Thymus (tissue), 14 donors: ENCODE data around the gene ZNF232. TPM values are rescaled to one million over a fixed set of nuclear protein-coding genes. Genes with fewer than 3 reads are reported as not detected.
"Not testable (repeated sequence)": the region's sequence is repeated elsewhere in the genome, so short reads cannot be mapped to it uniquely, and the experiment has no call there.

Experiments used
- DNase-seq, 9 donors: peaks; one replicate each; pipeline ENCODE4 v3.0.0-alpha.2; 2013; ENCODE audit warnings: low spot score in 9 of 9, low read depth in 6 of 9, missing footprints in 1 of 9
- H3K27ac ChIP-seq, 2 donors: one replicate each; pipeline ENCODE4 v1.5.1; 2013; ENCODE audit warnings: control low read depth in 1 of 2, low read depth in 1 of 2, low read length in 1 of 2, mild to moderate bottlenecking in 1 of 2, moderate library complexity in 1 of 2
- H3K27me3 ChIP-seq, 2 donors: one replicate each; pipeline ENCODE4 v1.5.1; 2013; ENCODE audit warnings: low read length in 1 of 2; ENCODE audit not compliant: control insufficient read depth in 2 of 2, insufficient read depth in 1 of 2
- H3K36me3 ChIP-seq, 2 donors: one replicate each; pipeline ENCODE4 v1.5.1; 2013; ENCODE audit warnings: low read length in 1 of 2, mild to moderate bottlenecking in 1 of 2, moderate library complexity in 1 of 2; ENCODE audit not compliant: control insufficient read depth in 2 of 2, insufficient read depth in 2 of 2
- H3K4me1 ChIP-seq, 2 donors: one replicate each; pipeline ENCODE4 v1.5.1; 2013; ENCODE audit warnings: low read length in 2 of 2; ENCODE audit not compliant: control insufficient read depth in 2 of 2, insufficient read depth in 2 of 2
- H3K4me3 ChIP-seq, 2 donors: one replicate each; pipeline ENCODE4 v1.5.1; 2013; ENCODE audit warnings: low read length in 2 of 2, control low read depth in 1 of 2, mild to moderate bottlenecking in 1 of 2
- H3K9me3 ChIP-seq, 2 donors: one replicate each; pipeline ENCODE4 v1.5.1; 2013; ENCODE audit warnings: low read length in 1 of 2, mild to moderate bottlenecking in 1 of 2; ENCODE audit not compliant: control insufficient read depth in 2 of 2, insufficient read depth in 1 of 2
- WGBS: extraction: QIAGEN DNeasy Blood & Tissue Kit; methylation state at CpG from one replicate; pipeline ENCODE4 v1.1.7; 2013; 5-methylcytosine and 5-hydroxymethylcytosine counted together
- long read RNA-seq, 10 donors: transcript quantifications; one replicate each; lab custom pipeline, GENCODE V29; 2026
- polyA plus RNA-seq: library from polyadenylated mRNA; stranded (reverse); fragments of 200-250 nt; gene quantifications from one replicate; pipeline ENCODE4 v1.2.3, GENCODE V29; 2013
- total RNA-seq: library from RNA; stranded (reverse); fragments of 120-200 nt; gene quantifications from one replicate; pipeline ENCODE4 v1.2.4, GENCODE V29; 2013
- donor health status: healthy.

ZNF232 gene
- total RNA-seq (9.5 TPM), polyA plus RNA-seq (9.9 TPM)
- long read RNA-seq, donor 1 = 0 reads
- long read RNA-seq, donor 2 = 0 reads
- long read RNA-seq, donor 3, partial matches to known transcripts = 52 of 52 reads
- long read RNA-seq, donor 3, other reads (novel, unspliced or antisense) = 0 of 52 reads
- long read RNA-seq, donor 4, partial matches to known transcripts = 38 of 38 reads
- long read RNA-seq, donor 4, other reads (novel, unspliced or antisense) = 0 of 38 reads
- long read RNA-seq, donor 5, partial matches to known transcripts = 52 of 53 reads
- long read RNA-seq, donor 5, other reads (novel, unspliced or antisense) = 0 of 53 reads
- long read RNA-seq, donor 6, partial matches to known transcripts = 19 of 28 reads
- long read RNA-seq, donor 6, other reads (novel, unspliced or antisense) = 9 of 28 reads
- long read RNA-seq, donor 7, partial matches to known transcripts = 37 of 38 reads
- long read RNA-seq, donor 7, other reads (novel, unspliced or antisense) = 0 of 38 reads
- long read RNA-seq, donor 8, partial matches to known transcripts = 0 of 1 reads
- long read RNA-seq, donor 8, other reads (novel, unspliced or antisense) = 0 of 1 reads
- long read RNA-seq, donor 9, partial matches to known transcripts = 14 of 22 reads
- long read RNA-seq, donor 9, other reads (novel, unspliced or antisense) = 7 of 22 reads
- long read RNA-seq, donor 10, partial matches to known transcripts = 13 of 20 reads
- long read RNA-seq, donor 10, other reads (novel, unspliced or antisense) = 7 of 20 reads

- H3K36me3 ChIP-seq = peaks cover 7 to 13% of the 10 kb centered on the region in 2 donors
- peaks cover 13 to 25% of the 10 kb centered on the region in 2 donors for H3K27me3 ChIP-seq
- under 1% methylated on average over 69 of the region's 69 CpGs for WGBS
- H3K4me1 ChIP-seq = peaks cover 5 to 17% of the 10 kb centered on the region in 2 donors
- H3K9me3 ChIP-seq = peaks cover 6 to 16% of the 10 kb centered on the region in 2 donors
- DNase-seq = peak; percentile 74 to 93 (median 85)
- H3K27ac ChIP-seq = peak within 1 kb of the TSS in 1 of 2 donors; percentile 57
- peak within 1 kb of the TSS; percentile 70 to 79 for H3K4me3 ChIP-seq
Measured at GRCh38 chr17:5111402-5112204, at the start of gene ZNF232. Gene ZNF232, minus strand, starts transcription at chr17:5111878. Its CDS starts 56 bp downstream, at chr17:5111822.

- 94% methylated on average over 1 of the region's 1 CpG for WGBS
- not testable (repeated sequence) for H3K27ac ChIP-seq, DNase-seq, H3K9me3 ChIP-seq, H3K4me1 ChIP-seq, H3K27me3 ChIP-seq, H3K4me3 ChIP-seq, H3K36me3 ChIP-seq
Measured at GRCh38 chr17:5160702-5161101, 49.0 kb upstream of the ZNF232 start.

GRCh38 chr17:5146122-5146521 lies 34.4 kb upstream of the ZNF232 start:
- not testable (repeated sequence) for H3K4me3 ChIP-seq, H3K4me1 ChIP-seq, H3K27ac ChIP-seq, DNase-seq, H3K36me3 ChIP-seq, H3K27me3 ChIP-seq, H3K9me3 ChIP-seq
- WGBS = 99% methylated on average over 1 of the region's 1 CpG

GRCh38 chr17:5142877-5143276 lies 31.2 kb upstream of the ZNF232 start:
- not testable (repeated sequence) for H3K27ac ChIP-seq, H3K9me3 ChIP-seq, H3K4me3 ChIP-seq, H3K27me3 ChIP-seq, DNase-seq, H3K4me1 ChIP-seq, H3K36me3 ChIP-seq
- 94% methylated on average over 15 of the region's 18 CpGs for WGBS

- no peak for DNase-seq
- no peaks in the 10 kb centered on the region for H3K4me1 ChIP-seq
- no peaks in the 10 kb centered on the region for H3K36me3 ChIP-seq
- no peak overlapping the region for H3K27ac ChIP-seq
- H3K9me3 ChIP-seq = no peaks in the 10 kb centered on the region
- H3K4me3 ChIP-seq = no peak overlapping the region
- 96% methylated on average over 5 of the region's 5 CpGs for WGBS
- no peaks in the 10 kb centered on the region for H3K27me3 ChIP-seq
Measured at GRCh38 chr17:5139458-5139732, 27.7 kb upstream of the ZNF232 start.

- no peak overlapping the region for H3K27ac ChIP-seq
- no peaks in the 10 kb centered on the region for H3K9me3 ChIP-seq
- WGBS = 96% methylated on average over 24 of the region's 24 CpGs
- no peak overlapping the region for H3K4me3 ChIP-seq
- H3K4me1 ChIP-seq = no peaks in the 10 kb centered on the region
- no peaks in the 10 kb centered on the region for H3K36me3 ChIP-seq
- no peaks in the 10 kb centered on the region for H3K27me3 ChIP-seq
- DNase-seq = no peak
Measured at GRCh38 chr17:5138616-5139457, 27.2 kb upstream of the ZNF232 start.

- not testable (repeated sequence) for H3K36me3 ChIP-seq, H3K27me3 ChIP-seq, H3K9me3 ChIP-seq, H3K27ac ChIP-seq, DNase-seq, H3K4me3 ChIP-seq, H3K4me1 ChIP-seq
- WGBS = 98% methylated on average over 9 of the region's 9 CpGs
Measured at GRCh38 chr17:5138198-5138544, 26.5 kb upstream of the ZNF232 start.

GRCh38 chr17:5137511-5138197 lies 26.0 kb upstream of the ZNF232 start:
- H3K27me3 ChIP-seq, H3K27ac ChIP-seq, H3K36me3 ChIP-seq, H3K4me1 ChIP-seq, H3K4me3 ChIP-seq, DNase-seq, H3K9me3 ChIP-seq: not testable (repeated sequence)
- WGBS = 93% methylated on average over 15 of the region's 15 CpGs
